IgD-negative memory B cell (primary cell): ENCODE results near the gene GLIS1. TPM values are rescaled to one million over a fixed set of nuclear protein-coding genes. Genes with fewer than 3 reads are reported as not detected.

Source experiments
- H3K27ac Mint-ChIP-seq, 3 donors: one replicate each; pipeline ENCODE4 v1.8.0; 2020 to 2022; ENCODE audit warnings: mild to moderate bottlenecking in 3 of 3, mixed read lengths in 3 of 3, moderate library complexity in 1 of 3
- H3K27me3 Mint-ChIP-seq: one replicate; pipeline ENCODE4 v1.8.0; 2021; ENCODE audit warnings: mixed read lengths
- H3K36me3 Mint-ChIP-seq: one replicate; pipeline ENCODE4 v1.8.0; 2020; ENCODE audit warnings: mild to moderate bottlenecking, mixed read lengths
- H3K4me1 Mint-ChIP-seq, 3 donors: one replicate each; pipeline ENCODE4 v1.8.0; 2020 to 2022; ENCODE audit warnings: mixed read lengths in 3 of 3, mild to moderate bottlenecking in 1 of 3
- H3K4me3 Mint-ChIP-seq, 4 donors: one replicate each; pipeline ENCODE4 v1.8.0; 2020 to 2022; ENCODE audit warnings: mild to moderate bottlenecking in 4 of 4, mixed read lengths in 4 of 4, moderate library complexity in 3 of 4
- H3K9me3 Mint-ChIP-seq, 3 donors: one replicate each; pipeline ENCODE4 v1.8.0; 2020 to 2021; ENCODE audit warnings: mixed read lengths in 3 of 3, mild to moderate bottlenecking in 1 of 3
- polyA plus RNA-seq: library from polyadenylated mRNA; unstranded; fragments of 300-500 nt; fragmentation: Illumina TruSeq; gene quantifications from one replicate; pipeline ENCODE4 v1.2.3, GENCODE V29; 2021

GLIS1 gene
- polyA plus RNA-seq, 1 donor from 2014 or later: not detected

- H3K36me3 Mint-ChIP-seq: peaks cover 2% of the 10 kb centered on the region
- H3K27ac Mint-ChIP-seq: no peak overlapping the region
- no peak overlapping the region for H3K4me3 Mint-ChIP-seq
- H3K9me3 Mint-ChIP-seq: no peaks in the 10 kb centered on the region
- peaks cover 3% of the 10 kb centered on the region for H3K27me3 Mint-ChIP-seq
- H3K4me1 Mint-ChIP-seq: no peaks in the 10 kb centered on the region
These were observed 109.8 kb downstream of the GLIS1 start for GRCh38 chr1:53629101-53629691.

- Mint-ChIP-seq H3K36me3 (peaks cover 2% of the 10 kb centered on the region), H3K27me3 (peaks cover 3% of the 10 kb centered on the region), H3K4me1 (no peaks in the 10 kb centered on the region), H3K9me3 (no peaks in the 10 kb centered on the region), H3K27ac (no peak overlapping the region), H3K4me3 (no peak overlapping the region)
These were observed 110.5 kb downstream of the GLIS1 start for GRCh38 chr1:53628286-53628955.

- H3K4me1 Mint-ChIP-seq: no peaks in the 10 kb centered on the region
- H3K27ac Mint-ChIP-seq: no peak overlapping the region
- peaks cover 2% of the 10 kb centered on the region for H3K36me3 Mint-ChIP-seq
- H3K27me3 Mint-ChIP-seq: peaks cover 3% of the 10 kb centered on the region
- H3K4me3 Mint-ChIP-seq: no peak overlapping the region
- H3K9me3 Mint-ChIP-seq: no peaks in the 10 kb centered on the region
These were observed 111.3 kb downstream of the GLIS1 start for GRCh38 chr1:53627666-53628065.

GRCh38 chr1:53627031-53627430, 111.9 kb downstream of the GLIS1 start:
- H3K4me1 Mint-ChIP-seq: no peaks in the 10 kb centered on the region
- H3K36me3 Mint-ChIP-seq: peaks cover 2% of the 10 kb centered on the region
- no peak overlapping the region for H3K27ac Mint-ChIP-seq
- no peak overlapping the region for H3K4me3 Mint-ChIP-seq
- H3K27me3 Mint-ChIP-seq: peaks cover 3% of the 10 kb centered on the region
- H3K9me3 Mint-ChIP-seq: peaks cover 0 to 2% (median 0%) of the 10 kb centered on the region in 3 donors

- no peak overlapping the region for H3K4me3 Mint-ChIP-seq
- H3K36me3 Mint-ChIP-seq: peaks cover 2% of the 10 kb centered on the region
- peaks cover 3% of the 10 kb centered on the region for H3K27me3 Mint-ChIP-seq
- peaks cover 0 to 2% (median 0%) of the 10 kb centered on the region in 3 donors for H3K9me3 Mint-ChIP-seq
- no peak overlapping the region for H3K27ac Mint-ChIP-seq
- H3K4me1 Mint-ChIP-seq: no peaks in the 10 kb centered on the region
These were observed 112.3 kb downstream of the GLIS1 start for GRCh38 chr1:53626616-53627015.

- H3K27ac Mint-ChIP-seq: no peak overlapping the region
- H3K36me3 Mint-ChIP-seq: peaks cover 2% of the 10 kb centered on the region
- H3K4me3 Mint-ChIP-seq: no peak overlapping the region
- peaks cover 3% of the 10 kb centered on the region for H3K27me3 Mint-ChIP-seq
- H3K9me3 Mint-ChIP-seq: peaks cover 0 to 2% (median 0%) of the 10 kb centered on the region in 3 donors
- H3K4me1 Mint-ChIP-seq: no peaks in the 10 kb centered on the region
These were observed 113.0 kb downstream of the GLIS1 start for GRCh38 chr1:53625766-53626520.

GRCh38 chr1:53625049-53625448, 113.9 kb downstream of the GLIS1 start:
- Mint-ChIP-seq H3K4me3 (no peak overlapping the region), H3K9me3 (peaks cover 0 to 2% (median 0%) of the 10 kb centered on the region in 3 donors), H3K36me3 (peaks cover 2% of the 10 kb centered on the region), H3K4me1 (no peaks in the 10 kb centered on the region), H3K27ac (no peak overlapping the region), H3K27me3 (peaks cover 3% of the 10 kb centered on the region)

GRCh38 chr1:53622531-53622930, 116.4 kb downstream of the GLIS1 start:
- Mint-ChIP-seq H3K4me1 (no peaks in the 10 kb centered on the region), H3K27me3 (peaks cover 2% of the 10 kb centered on the region), H3K9me3 (peaks cover 0 to 2% (median 0%) of the 10 kb centered on the region in 3 donors), H3K27ac (no peak overlapping the region), H3K36me3 (no peaks in the 10 kb centered on the region), H3K4me3 (no peak overlapping the region)

GRCh38 chr1:53621144-53621543, 117.8 kb downstream of the GLIS1 start:
- Mint-ChIP-seq H3K27me3 (no peaks in the 10 kb centered on the region), H3K4me3 (no peak overlapping the region), H3K36me3 (no peaks in the 10 kb centered on the region)

GRCh38 chr1:53620061-53620855, 118.7 kb downstream of the GLIS1 start:
- Mint-ChIP-seq H3K27me3 (no peaks in the 10 kb centered on the region), H3K4me3 (no peak overlapping the region), H3K27ac (no peak overlapping the region), H3K36me3 (no peaks in the 10 kb centered on the region), H3K4me1 (no peaks in the 10 kb centered on the region), H3K9me3 (peaks cover 0 to 2% (median 0%) of the 10 kb centered on the region in 3 donors)

More at GRCh38 chr1:53621144-53621543, 117.8 kb downstream of the GLIS1 start:
- H3K9me3 Mint-ChIP-seq: peaks cover 0 to 2% (median 0%) of the 10 kb centered on the region in 3 donors
- no peak overlapping the region for H3K27ac Mint-ChIP-seq
- H3K4me1 Mint-ChIP-seq: no peaks in the 10 kb centered on the region

GRCh38 chr1:53619367-53620060, 119.5 kb downstream of the GLIS1 start:
- Mint-ChIP-seq H3K36me3 (no peaks in the 10 kb centered on the region), H3K27ac (no peak overlapping the region), H3K27me3 (no peaks in the 10 kb centered on the region), H3K4me3 (no peak overlapping the region), H3K9me3 (peaks cover 0 to 2% (median 0%) of the 10 kb centered on the region in 3 donors), H3K4me1 (no peaks in the 10 kb centered on the region)

- no peak overlapping the region for H3K27ac Mint-ChIP-seq
- no peaks in the 10 kb centered on the region for H3K27me3 Mint-ChIP-seq
- no peaks in the 10 kb centered on the region for H3K36me3 Mint-ChIP-seq
- H3K4me1 Mint-ChIP-seq: no peaks in the 10 kb centered on the region
- peaks cover 0 to 2% (median 0%) of the 10 kb centered on the region in 3 donors for H3K9me3 Mint-ChIP-seq
- no peak overlapping the region for H3K4me3 Mint-ChIP-seq
These were observed 120.2 kb downstream of the GLIS1 start for GRCh38 chr1:53618500-53619366.

- Mint-ChIP-seq H3K4me1 (no peaks in the 10 kb centered on the region), H3K27ac (peak overlapping the region in 1 of 3 donors; percentile 13), H3K27me3 (no peaks in the 10 kb centered on the region), H3K9me3 (peaks cover 0 to 2% (median 0%) of the 10 kb centered on the region in 3 donors), H3K4me3 (peak overlapping the region in 1 of 4 donors; percentile 39), H3K36me3 (no peaks in the 10 kb centered on the region)
These were observed 121.0 kb downstream of the GLIS1 start for GRCh38 chr1:53617851-53618499.
